Endothelial cell of umbilical vein (primary cell): Measurements from ENCODE around the gene APP. TPM values are rescaled to one million over a fixed set of nuclear protein-coding genes. Genes with fewer than 3 reads are reported as not detected.

Experiments used
- BruUV-seq: library from RNA; stranded (reverse); fragments of 400-500 nt; replicated peaks from 2 replicates; lab custom pipeline; 2021; lab: Mats Ljungman, UMichigan
- CTCF ChIA-PET: fragments of 300-600, 350-600 bp; sonication (Branson Sonifier 250); formaldehyde crosslinking; loops from one replicate; lab custom pipeline; 2021; ENCODE audit warnings: antibody characterized with exemption, inconsistent platforms; lab: Charles Lee
- POLR2A ChIA-PET: fragments of 300-600, 350-600 bp; sonication (Branson Sonifier 250); formaldehyde crosslinking; loops from one replicate; lab custom pipeline; 2021; ENCODE audit warnings: antibody characterized with exemption, inconsistent platforms; lab: Charles Lee
- DNase-seq: peaks from one replicate; pipeline ENCODE4 v3.0.0-alpha.2; 2011; ENCODE audit warnings: low read depth, low spot score
- FAIRE-seq: peaks from 2 replicates; lab custom pipeline; 2011; peaks lifted over from hg19 to GRCh38; lab: Jason Lieb, UNC
- H2AFZ ChIP-seq: 2 replicates; pipeline ENCODE4 v1.6.0; 2012; ENCODE audit warnings: low read depth, low read length, control low read depth, inconsistent platforms
- H3K27ac ChIP-seq: 2 replicates; pipeline ENCODE4 v1.5.1; 2011; ENCODE audit warnings: low read depth, mild to moderate bottlenecking, control low read depth, low read length, moderate library complexity; ENCODE audit not compliant: insufficient read depth
- H3K27me3 ChIP-seq, 2 experiments: 2 replicates each; pipeline versions ENCODE4 v1.6.0 to v1.6.1; 2011; ENCODE audit warnings: low read length in 2 of 2, mixed read lengths in 1 of 2; ENCODE audit not compliant: control insufficient read depth in 2 of 2, insufficient read depth in 2 of 2
- H3K36me3 ChIP-seq, 2 experiments: 2 replicates in 1 of 2; 3 replicates in 1 of 2; pipeline ENCODE4 v1.5.1; 2011; ENCODE audit warnings: low read length in 2 of 2, mild to moderate bottlenecking in 1 of 2, moderate library complexity in 1 of 2; ENCODE audit not compliant: control insufficient read depth in 2 of 2, insufficient read depth in 2 of 2; ENCODE audit errors: extremely low read depth in 1 of 2
- H3K4me1 ChIP-seq: 3 replicates; pipeline ENCODE4 v1.5.1; 2011; ENCODE audit warnings: mild to moderate bottlenecking, low read length; ENCODE audit not compliant: control insufficient read depth, insufficient read depth; ENCODE audit errors: extremely low read depth
- H3K4me2 ChIP-seq: 2 replicates; pipeline ENCODE4 v1.6.1; 2011; ENCODE audit warnings: low read length, control low read depth, mixed read lengths; ENCODE audit not compliant: insufficient read depth
- H3K4me3 ChIP-seq, 3 experiments: fragments of 200-600 bp in 1 of 3; sonication (generic), shearing (Covaris generic) in 1 of 3; replicated peaks in 1 of 3; 2 replicates each; pipeline ENCODE4 v1.5.1; 2011 to 2016; ENCODE audit warnings: control low read depth in 3 of 3, low read length in 3 of 3, mild to moderate bottlenecking in 2 of 3, inconsistent platforms in 1 of 3, low read depth in 1 of 3, moderate library complexity in 1 of 3; ENCODE audit not compliant: insufficient read depth in 1 of 3
- H3K79me2 ChIP-seq: 2 replicates; pipeline ENCODE4 v1.6.0; 2012; ENCODE audit warnings: low read length, inconsistent platforms; ENCODE audit not compliant: control insufficient read depth, insufficient read depth
- H3K9ac ChIP-seq: replicated peaks from 2 replicates; pipeline ENCODE3; 2011; ENCODE audit warnings: low read length, control low read depth; ENCODE audit not compliant: insufficient read depth; ENCODE audit errors: extremely low read depth
- H3K9me1 ChIP-seq: replicated peaks from 3 replicates; pipeline ENCODE4 v1.6.0; 2011; ENCODE audit warnings: mild to moderate bottlenecking, low read length; ENCODE audit not compliant: control insufficient read depth, insufficient read depth; ENCODE audit errors: extremely low read depth
- H3K9me3 ChIP-seq: replicated peaks from 2 replicates; pipeline ENCODE4 v1.5.1; 2012; ENCODE audit warnings: low read length, inconsistent platforms; ENCODE audit not compliant: control insufficient read depth, insufficient read depth
- H4K20me1 ChIP-seq: replicated peaks from 2 replicates; pipeline ENCODE3; 2011; ENCODE audit warnings: mild to moderate bottlenecking, low read length; ENCODE audit not compliant: control insufficient read depth, insufficient read depth; ENCODE audit errors: extremely low read depth
- EZH2 ChIP-seq: IDR thresholded peaks from 2 replicates; pipeline ENCODE4 v1.6.1; 2012; ENCODE audit warnings: borderline replicate concordance, low read depth, mild to moderate bottlenecking, moderate library complexity, low read length, inconsistent platforms; ENCODE audit not compliant: severe bottlenecking
- FOS ChIP-seq: IDR thresholded peaks from 2 replicates; pipeline ENCODE4 v1.6.1; 2011; ENCODE audit warnings: mild to moderate bottlenecking, low read length, moderate library complexity, borderline replicate concordance; ENCODE audit not compliant: insufficient read depth
- GATA2 ChIP-seq: IDR thresholded peaks from 2 replicates; pipeline ENCODE4 v1.7.0; 2011; ENCODE audit warnings: low read depth, mild to moderate bottlenecking, moderate library complexity, mixed read lengths, low read length; ENCODE audit not compliant: insufficient read length, insufficient read depth
- JUN ChIP-seq: IDR thresholded peaks from 2 replicates; pipeline ENCODE4 v1.6.1; 2011; ENCODE audit warnings: borderline replicate concordance, low read depth; ENCODE audit not compliant: insufficient read length, insufficient read depth
- MYC ChIP-seq: IDR thresholded peaks from one replicate; pipeline ENCODE4 v1.6.1; 2011; ENCODE audit warnings: mild to moderate bottlenecking, low read depth, low read length
- POLR2A ChIP-seq: IDR thresholded peaks from 2 replicates; pipeline ENCODE4 v1.6.1; 2012; ENCODE audit warnings: low read depth, mild to moderate bottlenecking, control low read depth, low read length
- POLR2AphosphoS5 ChIP-seq: IDR thresholded peaks from 2 replicates; pipeline ENCODE4 v1.6.1; 2012; ENCODE audit warnings: low read depth, mild to moderate bottlenecking, control low read depth, low read length, moderate library complexity; ENCODE audit not compliant: insufficient read depth
- dilution Hi-C: fragments of 300-500 bp; cut with MboI; formaldehyde crosslinking; loops from one replicate; pipeline ENCODE4 v1.15.0; 2019; ENCODE audit warnings: low sequenced_read_pairs; ENCODE audit not compliant: extremely low pct_ligation_motif_present
- intact Hi-C: fragments of 100-400 bp; cut with micrococcal nuclease; formaldehyde crosslinking; loops from one replicate; pipeline ENCODE4 v1.10.0; 2022
- polyA plus RNA-seq, 4 experiments: library from polyadenylated mRNA; depleted of rRNA in 3 of 4; stranded (reverse) in 3 of 4; unstranded in 1 of 4; fragments of >200 nt; gene quantifications; 2 replicates each; pipeline versions ENCODE4 v1.2.1 to v1.2.3, GENCODE V29; 2011 to 2012; ENCODE audit warnings: missing spikeins in 1 of 4
- total RNA-seq: library from RNA; stranded (reverse); gene quantifications from 2 replicates; pipeline ENCODE4 v1.2.3, GENCODE V29; 2021
- TF ChIP-seq, protein P1 (sequence below): IDR thresholded peaks from 2 replicates; pipeline ENCODE4 v1.6.1; 2011; ENCODE audit not compliant: insufficient read depth, insufficient read length
- TF ChIP-seq, protein P2 (sequence below), 2 donors: IDR thresholded peaks; 1 replicate in 1 of 2; 2 replicates in 1 of 2; pipeline ENCODE4 v1.5.1; 2011; ENCODE audit warnings: low read length in 2 of 2, mild to moderate bottlenecking in 2 of 2, moderate library complexity in 2 of 2, control low read depth in 1 of 2, inconsistent platforms in 1 of 2, low read depth in 1 of 2; ENCODE audit not compliant: insufficient read depth in 1 of 2; ENCODE audit errors: extremely low read depth in 1 of 2

APP gene
- total and polyA plus RNA-seq, 2 donors (not counting 3 experiments of a cell fraction or from before 2014, with no cell fraction given), result 914 to 928 TPM

DNA sequence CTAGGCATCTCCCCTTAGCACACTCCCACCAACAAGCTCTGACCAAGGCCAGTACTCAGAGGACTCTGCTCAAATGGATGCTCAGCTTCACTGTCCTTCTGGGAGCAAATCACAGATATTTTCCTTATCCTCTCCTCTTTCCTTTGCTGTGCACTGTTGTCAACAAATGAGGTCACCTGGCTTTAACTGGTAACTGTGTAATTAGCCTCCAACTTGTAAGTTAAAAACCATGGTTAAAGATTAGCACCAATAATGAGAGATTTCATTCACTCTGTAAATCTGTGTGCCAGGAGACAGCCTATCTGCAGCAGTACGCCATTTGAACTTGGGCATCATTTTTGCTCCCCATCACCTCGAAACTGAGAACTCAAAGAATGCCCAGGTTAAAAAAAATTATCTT is 286.3 kb downstream of the APP start:
- Histone ChIP-seq H3K27me3 (no peaks in the 10 kb centered on the region), H3K4me3 (no peak overlapping the region), H3K36me3 (peaks cover 4 to 21% of the 10 kb centered on the region in 2 experiments), H3K9ac (no peak overlapping the region), H3K27ac (peak overlapping the region; percentile 94), H4K20me1 (no peaks in the 10 kb centered on the region), H3K4me1 (peaks cover 31% of the 10 kb centered on the region), H2AFZ (no peak overlapping the region), H3K79me2 (peaks cover 8% of the 10 kb centered on the region), H3K9me1 (no peaks in the 10 kb centered on the region), H3K9me3 (no peaks in the 10 kb centered on the region), H3K4me2 (no peak overlapping the region)
- FAIRE-seq (no peak), DNase-seq (no peak)
- intact Hi-C loops, result loop anchor here (5.0 kb wide), 2 partner anchors 277 to 688 kb away; partner anchors contain the start of genes CYYR1 and MRPL39
- ChIA-PET CTCF (interaction anchor here (3.9 kb wide), 1 partner anchor 12 kb away, joined by 21 read pairs; no protein-coding TSS in a partner anchor), POLR2A (no interaction called here)
- BruUV-seq, result no TSS peak
- dilution Hi-C loops, result loop anchor here (25.0 kb wide), 1 partner anchor 278 kb away; the partner anchor contains the start of gene APP
- TF ChIP-seq POLR2A, result no peak
- no peak for TF ChIP-seq FOS
- no peak for TF ChIP-seq EZH2
- TF ChIP-seq JUN, result no peak
- TF ChIP-seq POLR2AphosphoS5, result no peak
- TF ChIP-seq MYC, result no peak
- TF ChIP-seq GATA2, result no peak
- TF ChIP-seq, protein P1, sequence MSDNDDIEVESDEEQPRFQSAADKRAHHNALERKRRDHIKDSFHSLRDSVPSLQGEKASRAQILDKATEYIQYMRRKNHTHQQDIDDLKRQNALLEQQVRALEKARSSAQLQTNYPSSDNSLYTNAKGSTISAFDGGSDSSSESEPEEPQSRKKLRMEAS, result no peak
- TF ChIP-seq, protein P2, sequence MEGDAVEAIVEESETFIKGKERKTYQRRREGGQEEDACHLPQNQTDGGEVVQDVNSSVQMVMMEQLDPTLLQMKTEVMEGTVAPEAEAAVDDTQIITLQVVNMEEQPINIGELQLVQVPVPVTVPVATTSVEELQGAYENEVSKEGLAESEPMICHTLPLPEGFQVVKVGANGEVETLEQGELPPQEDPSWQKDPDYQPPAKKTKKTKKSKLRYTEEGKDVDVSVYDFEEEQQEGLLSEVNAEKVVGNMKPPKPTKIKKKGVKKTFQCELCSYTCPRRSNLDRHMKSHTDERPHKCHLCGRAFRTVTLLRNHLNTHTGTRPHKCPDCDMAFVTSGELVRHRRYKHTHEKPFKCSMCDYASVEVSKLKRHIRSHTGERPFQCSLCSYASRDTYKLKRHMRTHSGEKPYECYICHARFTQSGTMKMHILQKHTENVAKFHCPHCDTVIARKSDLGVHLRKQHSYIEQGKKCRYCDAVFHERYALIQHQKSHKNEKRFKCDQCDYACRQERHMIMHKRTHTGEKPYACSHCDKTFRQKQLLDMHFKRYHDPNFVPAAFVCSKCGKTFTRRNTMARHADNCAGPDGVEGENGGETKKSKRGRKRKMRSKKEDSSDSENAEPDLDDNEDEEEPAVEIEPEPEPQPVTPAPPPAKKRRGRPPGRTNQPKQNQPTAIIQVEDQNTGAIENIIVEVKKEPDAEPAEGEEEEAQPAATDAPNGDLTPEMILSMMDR (IDR thresholded peaks at IDR 0.05; ENCODE audit: extremely low read depth in 1 of 2, insufficient read depth in 1 of 2, low read depth in 1 of 2, low read length in 2 of 2), result no peak
